GM19035 (cell line): ENCODE results near the gene MT1G.
"Not testable (repeated sequence)": the region's sequence is repeated elsewhere in the genome, so short reads cannot be mapped to it uniquely, and the experiment has no call there.

Experiments
- ATAC-seq: cut with Tn5 transposase; IDR thresholded peaks from one replicate; pipeline ENCODE4 v1.9.1; 2021; ENCODE audit not compliant: unreplicated experiment

Gene MT1G

GRCh38 chr16:56684926-56685590 lies 17.2 kb upstream of the MT1G start:
- no peak for ATAC-seq

GRCh38 chr16:56684256-56684925 lies 16.5 kb upstream of the MT1G start:
- ATAC-seq, result no peak

- no peak for ATAC-seq
Measured at GRCh38 chr16:56683424-56684172, 15.7 kb upstream of the MT1G start.

- ATAC-seq, result no peak
Measured at GRCh38 chr16:56682703-56683397, 15.0 kb upstream of the MT1G start.

GRCh38 chr16:56681939-56682702 lies 14.3 kb upstream of the MT1G start, which contains the start of gene MT1X:
TSS of gene MT1X (plus strand) at chr16:56682470. CDS start at chr16:56682541, 71 bp downstream.
- peak; percentile 99 for ATAC-seq

GRCh38 chr16:56679818-56680217 lies 12.0 kb upstream of the MT1G start:
- no peak for ATAC-seq

GRCh38 chr16:56679078-56679730 lies 11.3 kb upstream of the MT1G start:
- no peak for ATAC-seq

- no peak for ATAC-seq
Measured at GRCh38 chr16:56677474-56677873, 9.6 kb upstream of the MT1G start.

- no peak for ATAC-seq
Measured at GRCh38 chr16:56675685-56676210, 7.9 kb upstream of the MT1G start.

- ATAC-seq, result not testable (repeated sequence)
Measured at GRCh38 chr16:56674570-56674969, 6.7 kb upstream of the MT1G start.

GRCh38 chr16:56673921-56674320 lies 6.1 kb upstream of the MT1G start:
- ATAC-seq, result no peak

GRCh38 chr16:56672761-56673536 lies 5.1 kb upstream of the MT1G start:
- ATAC-seq, result no peak

- not testable (repeated sequence) for ATAC-seq
Measured at GRCh38 chr16:56672171-56672570, 4.3 kb upstream of the MT1G start.

GRCh38 chr16:56671691-56672090 lies 3.8 kb upstream of the MT1G start:
- not testable (repeated sequence) for ATAC-seq

- ATAC-seq, result no peak
Measured at GRCh38 chr16:56670620-56670934, 2.7 kb upstream of the MT1G start.

GRCh38 chr16:56669840-56670619 lies 2.2 kb upstream of the MT1G start:
- ATAC-seq, result no peak

- no peak for ATAC-seq
Measured at GRCh38 chr16:56669005-56669839, 1.4 kb upstream of the MT1G start, which contains the start of gene MT1H. TSS of gene MT1H (plus strand) at chr16:56669814. CDS start at chr16:56669885, 71 bp downstream.
